ENCODE measurements around the gene TBX4.
"Not testable (repeated sequence)": the region's sequence is repeated elsewhere in the genome, so short reads cannot be mapped to it uniquely, and the experiment has no call there.

DNA sequence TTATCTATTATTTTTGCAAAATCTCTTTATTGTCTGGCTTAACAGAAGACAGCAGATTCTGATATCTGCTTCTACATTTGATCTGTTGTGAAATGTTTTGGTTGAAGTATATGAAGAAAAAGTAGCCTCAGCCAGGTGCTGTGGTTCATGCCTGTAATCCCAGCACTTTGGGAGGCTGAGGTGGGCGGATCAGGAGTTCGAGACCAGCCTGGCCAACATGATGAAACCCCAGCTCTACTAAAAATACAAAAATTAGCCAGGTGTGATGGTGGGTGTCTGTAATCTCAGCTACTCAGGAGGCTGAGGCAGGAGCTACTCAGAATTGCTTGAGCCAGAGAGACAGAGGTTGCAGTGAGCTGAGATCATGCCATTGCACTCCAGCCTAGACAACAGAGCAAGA lies 75.2 kb downstream of the TBX4 start:
- not testable (repeated sequence) for TF ChIP-seq LCORL (IDR thresholded peaks at IDR 0.05); LCORL (CRISPR knock-in tag; IDR thresholded peaks at IDR 0.05); CTCF (CRISPR knock-in tag; IDR thresholded peaks at IDR 0.05); TFDP2 (CRISPR knock-in tag; IDR thresholded peaks at IDR 0.05); POLR2A (IDR thresholded peaks at IDR 0.05; ENCODE audit: insufficient read depth in 1 of 2, low read depth in 2 of 2, low read length in 2 of 2); FOXK2 (IDR thresholded peaks at IDR 0.05); ZNF143 (CRISPR knock-in tag; IDR thresholded peaks at IDR 0.05); ZNF275 (CRISPR knock-in tag; IDR thresholded peaks at IDR 0.05; ENCODE audit: borderline replicate concordance)
- TF ChIP-seq, protein P1, sequence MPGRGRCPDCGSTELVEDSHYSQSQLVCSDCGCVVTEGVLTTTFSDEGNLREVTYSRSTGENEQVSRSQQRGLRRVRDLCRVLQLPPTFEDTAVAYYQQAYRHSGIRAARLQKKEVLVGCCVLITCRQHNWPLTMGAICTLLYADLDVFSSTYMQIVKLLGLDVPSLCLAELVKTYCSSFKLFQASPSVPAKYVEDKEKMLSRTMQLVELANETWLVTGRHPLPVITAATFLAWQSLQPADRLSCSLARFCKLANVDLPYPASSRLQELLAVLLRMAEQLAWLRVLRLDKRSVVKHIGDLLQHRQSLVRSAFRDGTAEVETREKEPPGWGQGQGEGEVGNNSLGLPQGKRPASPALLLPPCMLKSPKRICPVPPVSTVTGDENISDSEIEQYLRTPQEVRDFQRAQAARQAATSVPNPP (CRISPR knock-in tag; IDR thresholded peaks at IDR 0.05) = not testable (repeated sequence)

All from HepG2 (cell line).